Measurements from ENCODE around the gene SOD3. TPM values are rescaled to one million over a fixed set of nuclear protein-coding genes. Genes with fewer than 3 reads are reported as not detected.
A peak's percentile ranks its signal among the peaks of the same experiment; 100 is the strongest.

Gene SOD3
- total RNA-seq, 4 donors from 2014 or later: 199 to 801 (median 448) TPM

DNA sequence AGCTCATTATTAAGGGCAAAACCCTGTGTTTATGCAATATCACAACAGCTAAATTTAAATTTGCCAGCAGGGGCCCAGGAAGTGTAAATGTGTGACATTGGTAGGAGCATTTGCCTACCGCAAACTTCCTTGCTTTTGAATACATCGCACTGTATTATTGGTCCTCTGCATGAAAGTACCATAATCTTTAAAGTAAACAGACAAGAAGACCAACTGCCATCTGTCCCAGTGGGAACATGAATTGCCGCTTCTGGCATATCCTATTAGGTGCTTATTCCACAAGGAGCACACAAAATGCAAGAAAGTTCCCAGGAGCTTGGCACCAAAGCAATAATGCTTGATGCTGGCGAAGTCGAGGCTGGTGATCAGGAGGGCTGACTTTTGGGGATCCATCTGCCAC lies 51.3 kb downstream of the SOD3 start:
- Histone ChIP-seq H3K27ac (no peak overlapping the region), H3K4me3 (no peak overlapping the region), H3K36me3 (peaks cover 0 to 19% of the 10 kb centered on the region in 2 donors), H3K9me3 (no peaks in the 10 kb centered on the region), H3K4me1 (peaks cover 6 to 51% (median 15%) of the 10 kb centered on the region in 3 donors), H3K27me3 (no peaks in the 10 kb centered on the region)
- 85 to 87% methylated on average over 5 of the region's 5 CpGs for WGBS, 2 donors (ENCODE audit: low coverage in 1 of 2)
- TF ChIP-seq POLR2AphosphoS5 (IDR thresholded peaks at IDR 0.05): no peak
- TF ChIP-seq, protein P1, sequence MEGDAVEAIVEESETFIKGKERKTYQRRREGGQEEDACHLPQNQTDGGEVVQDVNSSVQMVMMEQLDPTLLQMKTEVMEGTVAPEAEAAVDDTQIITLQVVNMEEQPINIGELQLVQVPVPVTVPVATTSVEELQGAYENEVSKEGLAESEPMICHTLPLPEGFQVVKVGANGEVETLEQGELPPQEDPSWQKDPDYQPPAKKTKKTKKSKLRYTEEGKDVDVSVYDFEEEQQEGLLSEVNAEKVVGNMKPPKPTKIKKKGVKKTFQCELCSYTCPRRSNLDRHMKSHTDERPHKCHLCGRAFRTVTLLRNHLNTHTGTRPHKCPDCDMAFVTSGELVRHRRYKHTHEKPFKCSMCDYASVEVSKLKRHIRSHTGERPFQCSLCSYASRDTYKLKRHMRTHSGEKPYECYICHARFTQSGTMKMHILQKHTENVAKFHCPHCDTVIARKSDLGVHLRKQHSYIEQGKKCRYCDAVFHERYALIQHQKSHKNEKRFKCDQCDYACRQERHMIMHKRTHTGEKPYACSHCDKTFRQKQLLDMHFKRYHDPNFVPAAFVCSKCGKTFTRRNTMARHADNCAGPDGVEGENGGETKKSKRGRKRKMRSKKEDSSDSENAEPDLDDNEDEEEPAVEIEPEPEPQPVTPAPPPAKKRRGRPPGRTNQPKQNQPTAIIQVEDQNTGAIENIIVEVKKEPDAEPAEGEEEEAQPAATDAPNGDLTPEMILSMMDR (IDR thresholded peaks at IDR 0.05): no peak
- ATAC-seq: no peak

DNA sequence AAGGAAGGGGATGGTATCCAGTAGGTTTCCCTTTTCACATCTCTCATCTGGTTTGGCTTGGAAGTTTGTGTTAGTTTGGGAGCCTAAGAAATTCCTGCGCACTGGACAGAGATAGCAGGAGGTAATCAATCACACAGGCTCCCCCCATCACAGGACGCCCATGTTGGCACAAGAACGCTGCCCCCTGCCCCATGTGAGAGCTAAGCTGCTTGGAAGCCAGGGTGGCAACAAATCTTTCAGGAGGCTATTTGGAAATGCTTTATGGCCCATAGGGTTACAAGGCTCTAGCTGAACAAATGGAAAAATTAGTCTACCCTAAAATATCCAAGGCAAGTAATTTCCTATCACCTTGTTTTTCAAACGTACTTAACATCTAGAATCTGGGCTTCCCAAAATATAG lies 54.0 kb downstream of the SOD3 start:
- Histone ChIP-seq H3K4me1 (peaks cover 11 to 54% (median 27%) of the 10 kb centered on the region in 3 donors), H3K27ac (peak overlapping the region; percentile 32 to 72 (median 48))

DNA sequence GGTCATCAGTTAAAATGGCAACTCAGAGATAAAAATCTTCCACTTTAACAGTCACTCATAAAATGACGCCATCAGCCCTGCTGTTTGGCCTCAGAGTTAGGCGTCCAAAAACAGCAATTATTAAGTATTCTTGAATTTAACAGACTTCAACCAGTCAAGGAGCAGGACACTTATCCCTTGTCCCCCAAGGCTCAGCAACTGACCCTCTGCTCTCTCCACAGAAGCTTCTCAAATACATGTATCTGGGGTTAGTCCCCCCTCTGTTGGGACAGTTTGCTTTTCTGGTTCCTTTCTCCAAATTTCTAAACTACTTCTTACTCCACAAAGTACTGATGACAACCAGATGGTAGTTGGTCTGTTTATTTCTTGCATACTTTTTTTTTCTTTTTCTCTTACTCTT lies 54.4 kb downstream of the SOD3 start:
- no peaks in the 10 kb centered on the region for H3K9me3 ChIP-seq
- H3K27me3 ChIP-seq: no peaks in the 10 kb centered on the region
- H3K4me1 ChIP-seq: peaks cover 11 to 57% (median 27%) of the 10 kb centered on the region in 3 donors
- H3K36me3 ChIP-seq: peaks cover 0 to 13% of the 10 kb centered on the region in 2 donors
- 44 to 73% methylated on average over 2 of the region's 2 CpGs for WGBS, 2 donors (ENCODE audit: low coverage in 1 of 2)
- no peak overlapping the region for H3K4me3 ChIP-seq
- TF ChIP-seq POLR2A (IDR thresholded peaks at IDR 0.05): no peak
- TF ChIP-seq, protein P1 (IDR thresholded peaks at IDR 0.05): no peak
- no peak for TF ChIP-seq POLR2AphosphoS5 (IDR thresholded peaks at IDR 0.05)
- no peak for TF ChIP-seq EP300 (IDR thresholded peaks at IDR 0.05)
- ATAC-seq: no peak
- peak overlapping the region in 3 of 4 donors; percentile 38 to 72 (median 57) for H3K27ac ChIP-seq

More for the DNA sequence above, 54.0 kb downstream of the SOD3 start:
- Histone ChIP-seq H3K9me3 (no peaks in the 10 kb centered on the region), H3K36me3 (peaks cover 0 to 17% of the 10 kb centered on the region in 2 donors), H3K4me3 (no peak overlapping the region), H3K27me3 (no peaks in the 10 kb centered on the region)
- 52% methylated on average over 2 of the region's 4 CpGs for WGBS, 2 donors (ENCODE audit: low coverage in 1 of 2)
- no peak for TF ChIP-seq POLR2AphosphoS5 (IDR thresholded peaks at IDR 0.05)
- no peak for TF ChIP-seq POLR2A (IDR thresholded peaks at IDR 0.05)
- no peak for ATAC-seq

Small RNAs within 50 kb of the gene (small RNA-seq; reads per million reads assigned to genes)
- gene AC006390.1: 0 reads per million in 4 donors

Other genes starting within 250 kb of the SOD3 start
- gene DHX15, start 211.0 kb upstream of the SOD3 start, total RNA-seq: 100 to 1,000 TPM in 3 of 4 donors, 10 to 100 TPM in 1; 91.0 to 146 (median 118) TPM
- gene CCDC149, start 117.5 kb downstream of the SOD3 start, total RNA-seq: 10 to 100 TPM; 21.9 to 38.7 (median 34.0) TPM
- 10 to 100 TPM in 3 of 4 donors, 1 to 10 TPM in 1; 3.2 to 23.0 (median 11.9) TPM for gene LGI2, start 235.4 kb downstream of the SOD3 start, total RNA-seq

All from gastroesophageal sphincter (tissue), 4 donors.